WTC11 (cell line): Measurements from ENCODE around the gene SLC5A12. TPM values are rescaled to one million over a fixed set of nuclear protein-coding genes. Genes with fewer than 3 reads are reported as not detected.

ENCODE experiments used
- ATAC-seq: fragments of 200-7000 bp; cut with Tn5 transposase; 2 replicates; pipeline ENCODE4 v1.10.0; 2021; ENCODE audit warnings: mild to moderate bottlenecking, moderate library complexity
- CTCF ChIA-PET: fragments of 300-600 bp; sonication (Branson Sonifier 250); formaldehyde crosslinking; loops from one replicate; lab custom pipeline; 2021; ENCODE audit warnings: antibody characterized with exemption; lab: Charles Lee
- POLR2A ChIA-PET: fragments of 350-600 bp; sonication (Branson Sonifier 250); formaldehyde crosslinking; loops from one replicate; lab custom pipeline; 2021; ENCODE audit warnings: antibody characterized with exemption; lab: Charles Lee
- DNase-seq: peaks from one replicate; pipeline ENCODE4 v3.0.0; 2021; ENCODE audit warnings: low spot score
- H3K27ac Mint-ChIP-seq: 2 replicates; pipeline ENCODE4 v1.8.0; 2021; ENCODE audit warnings: mixed read lengths
- H3K27me3 Mint-ChIP-seq: 2 replicates; pipeline ENCODE4 v1.8.0; 2021; ENCODE audit warnings: low read depth, mild to moderate bottlenecking, moderate library complexity, mixed read lengths
- H3K36me3 Mint-ChIP-seq: 2 replicates; pipeline ENCODE4 v1.8.0; 2021; ENCODE audit warnings: mixed read lengths
- H3K4me1 Mint-ChIP-seq: 2 replicates; pipeline ENCODE4 v1.8.0; 2022; ENCODE audit warnings: mixed read lengths
- H3K4me3 Mint-ChIP-seq: 2 replicates; pipeline ENCODE4 v1.8.0; 2021; ENCODE audit warnings: mild to moderate bottlenecking, moderate library complexity, mixed read lengths
- H3K9me3 Mint-ChIP-seq: 2 replicates; pipeline ENCODE4 v1.8.0; 2021; ENCODE audit warnings: mixed read lengths
- ATF3 ChIP-seq: sonication (generic); formaldehyde crosslinking; conservative IDR thresholded peaks from 2 replicates; pipeline ENCODE4 v1.8.1; 2022; ENCODE audit warnings: mild to moderate bottlenecking, missing genetic modification reagents
- CREB1 ChIP-seq: sonication (generic); formaldehyde crosslinking; IDR thresholded peaks from 2 replicates; pipeline ENCODE4 v1.8.0; 2023; ENCODE audit warnings: mild to moderate bottlenecking, missing genetic modification reagents
- CTCF ChIP-seq: fragments of 200-600 bp; IDR thresholded peaks from 2 replicates; pipeline ENCODE4 v1.8.0; 2022; ENCODE audit warnings: antibody characterized with exemption
- GRHL2 ChIP-seq: fragments of 250-450 bp; sonication (Bioruptor Pico); IDR thresholded peaks from 2 replicates; pipeline ENCODE4 v1.8.0; 2022; ENCODE audit warnings: mild to moderate bottlenecking, moderate library complexity; ENCODE audit not compliant: insufficient replicate concordance, severe bottlenecking
- HMGA2 ChIP-seq: fragments of 250-450 bp; sonication (Bioruptor Pico); IDR thresholded peaks from 2 replicates; pipeline ENCODE4 v1.4.0; 2021; ENCODE audit warnings: mild to moderate bottlenecking, moderate library complexity
- MAX ChIP-seq: sonication (generic); formaldehyde crosslinking; IDR thresholded peaks from 2 replicates; pipeline ENCODE4 v1.8.0; 2022; ENCODE audit warnings: mild to moderate bottlenecking, missing genetic modification reagents
- MXD4 ChIP-seq: fragments of 250-450 bp; sonication (Bioruptor Pico); IDR thresholded peaks from 2 replicates; pipeline ENCODE4 v1.8.0; 2021; ENCODE audit warnings: mild to moderate bottlenecking, moderate library complexity, borderline replicate concordance
- SMAD4 ChIP-seq: sonication (generic); formaldehyde crosslinking; IDR thresholded peaks from 2 replicates; pipeline ENCODE4 v1.8.0; 2022; ENCODE audit warnings: mild to moderate bottlenecking, missing genetic modification reagents
- TCF7 ChIP-seq: sonication (generic); formaldehyde crosslinking; IDR thresholded peaks from 2 replicates; pipeline ENCODE4 v1.8.0; 2022; ENCODE audit warnings: mild to moderate bottlenecking, low read depth, missing genetic modification reagents, moderate library complexity
- TEAD1 ChIP-seq: sonication (generic); formaldehyde crosslinking; IDR thresholded peaks from 2 replicates; pipeline ENCODE4 v1.8.0; 2022; ENCODE audit warnings: mild to moderate bottlenecking, missing genetic modification reagents
- TP53 ChIP-seq: sonication (generic); formaldehyde crosslinking; IDR thresholded peaks from 2 replicates; pipeline ENCODE4 v1.8.1; 2023; ENCODE audit warnings: mild to moderate bottlenecking, missing genetic modification reagents
- ZNF121 ChIP-seq: sonication (generic); formaldehyde crosslinking; IDR thresholded peaks from 2 replicates; pipeline ENCODE4 v1.8.0; 2023; ENCODE audit warnings: missing genetic modification reagents
- ZNF532 ChIP-seq: fragments of 250-450 bp; sonication (Bioruptor Pico); IDR thresholded peaks from 2 replicates; pipeline ENCODE4 v1.9.0; 2021; ENCODE audit warnings: mild to moderate bottlenecking, borderline replicate concordance
- total RNA-seq: library from RNA; stranded (reverse); gene quantifications from 3 replicates; pipeline ENCODE4 v1.2.3, GENCODE V29; 2021
- TF ChIP-seq, protein P1 (sequence below): sonication (generic); formaldehyde crosslinking; IDR thresholded peaks from 2 replicates; pipeline ENCODE4 v1.8.1; 2022; ENCODE audit warnings: mild to moderate bottlenecking, moderate library complexity, missing genetic modification reagents
- TF ChIP-seq, protein P2 (sequence below): fragments of 250-450 bp; sonication (Bioruptor Pico); IDR thresholded peaks from 2 replicates; pipeline ENCODE4 v2.1.2; 2022; ENCODE audit warnings: mild to moderate bottlenecking, moderate library complexity
- TF ChIP-seq, protein P3 (sequence below): fragments of 250-450 bp; sonication (Bioruptor Pico); IDR thresholded peaks from 2 replicates; pipeline ENCODE4 v1.8.0; 2021; ENCODE audit warnings: mild to moderate bottlenecking

Gene SLC5A12
- total RNA-seq, 1 experiment from 2014 or later = 1.9 TPM

DNA sequence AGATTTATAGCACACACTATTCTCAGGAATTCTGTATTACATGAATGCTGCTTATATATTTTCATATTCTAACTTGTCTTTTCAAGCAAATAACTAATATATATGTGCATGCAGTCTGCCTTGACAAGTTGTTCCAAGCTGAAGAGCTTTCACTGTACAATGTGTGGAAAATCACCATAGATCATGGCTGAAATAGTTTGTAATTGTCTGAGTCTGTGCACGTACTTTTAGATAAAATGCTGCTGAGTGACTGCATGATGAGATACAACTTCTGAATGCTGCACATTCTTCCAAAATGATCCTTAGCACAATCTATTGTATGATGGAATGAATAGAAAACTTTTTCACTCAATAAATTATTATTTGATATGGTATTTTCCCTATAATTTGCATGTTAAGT, 58.9 kb downstream of the SLC5A12 start (continued):
- no peak for TF ChIP-seq TCF7 (CRISPR knock-in tag)
- no peak for TF ChIP-seq CTCF
- no peak for TF ChIP-seq ZNF121 (CRISPR knock-in tag)

- peaks cover 4% of the 10 kb centered on the region; the same call in 1 of the 2 replicates for H3K27me3 Mint-ChIP-seq
- ChIA-PET CTCF (no interaction called here), POLR2A (no interaction called here)
- H3K4me3 Mint-ChIP-seq = no peak overlapping the region
- no peaks in the 10 kb centered on the region for H3K4me1 Mint-ChIP-seq
- H3K36me3 Mint-ChIP-seq = no peaks in the 10 kb centered on the region
- DNase-seq (no peak), ATAC-seq (no peak)
- no peak overlapping the region for H3K27ac Mint-ChIP-seq
- no peaks in the 10 kb centered on the region for H3K9me3 Mint-ChIP-seq
- no peak for TF ChIP-seq ZNF532 (CRISPR knock-in tag)
- TF ChIP-seq, protein P1, sequence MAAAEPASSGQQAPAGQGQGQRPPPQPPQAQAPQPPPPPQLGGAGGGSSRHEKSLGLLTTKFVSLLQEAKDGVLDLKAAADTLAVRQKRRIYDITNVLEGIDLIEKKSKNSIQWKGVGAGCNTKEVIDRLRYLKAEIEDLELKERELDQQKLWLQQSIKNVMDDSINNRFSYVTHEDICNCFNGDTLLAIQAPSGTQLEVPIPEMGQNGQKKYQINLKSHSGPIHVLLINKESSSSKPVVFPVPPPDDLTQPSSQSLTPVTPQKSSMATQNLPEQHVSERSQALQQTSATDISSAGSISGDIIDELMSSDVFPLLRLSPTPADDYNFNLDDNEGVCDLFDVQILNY (CRISPR knock-in tag) = no peak
- TF ChIP-seq CREB1 (CRISPR knock-in tag) = no peak
- TF ChIP-seq GRHL2 (CRISPR knock-in tag) = no peak
- no peak for TF ChIP-seq MXD4 (CRISPR knock-in tag)
- TF ChIP-seq CTCF = no peak
- TF ChIP-seq TEAD1 = no peak
- TF ChIP-seq, protein P2, sequence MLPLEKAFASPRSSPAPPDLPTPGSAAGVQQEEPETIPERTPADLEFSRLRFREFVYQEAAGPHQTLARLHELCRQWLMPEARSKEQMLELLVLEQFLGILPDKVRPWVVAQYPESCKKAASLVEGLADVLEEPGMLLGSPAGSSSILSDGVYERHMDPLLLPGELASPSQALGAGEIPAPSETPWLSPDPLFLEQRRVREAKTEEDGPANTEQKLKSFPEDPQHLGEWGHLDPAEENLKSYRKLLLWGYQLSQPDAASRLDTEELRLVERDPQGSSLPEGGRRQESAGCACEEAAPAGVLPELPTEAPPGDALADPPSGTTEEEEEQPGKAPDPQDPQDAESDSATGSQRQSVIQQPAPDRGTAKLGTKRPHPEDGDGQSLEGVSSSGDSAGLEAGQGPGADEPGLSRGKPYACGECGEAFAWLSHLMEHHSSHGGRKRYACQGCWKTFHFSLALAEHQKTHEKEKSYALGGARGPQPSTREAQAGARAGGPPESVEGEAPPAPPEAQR (CRISPR knock-in tag) = no peak
- no peak for TF ChIP-seq TP53 (CRISPR knock-in tag)
- no peak for TF ChIP-seq MAX
- TF ChIP-seq, protein P3, sequence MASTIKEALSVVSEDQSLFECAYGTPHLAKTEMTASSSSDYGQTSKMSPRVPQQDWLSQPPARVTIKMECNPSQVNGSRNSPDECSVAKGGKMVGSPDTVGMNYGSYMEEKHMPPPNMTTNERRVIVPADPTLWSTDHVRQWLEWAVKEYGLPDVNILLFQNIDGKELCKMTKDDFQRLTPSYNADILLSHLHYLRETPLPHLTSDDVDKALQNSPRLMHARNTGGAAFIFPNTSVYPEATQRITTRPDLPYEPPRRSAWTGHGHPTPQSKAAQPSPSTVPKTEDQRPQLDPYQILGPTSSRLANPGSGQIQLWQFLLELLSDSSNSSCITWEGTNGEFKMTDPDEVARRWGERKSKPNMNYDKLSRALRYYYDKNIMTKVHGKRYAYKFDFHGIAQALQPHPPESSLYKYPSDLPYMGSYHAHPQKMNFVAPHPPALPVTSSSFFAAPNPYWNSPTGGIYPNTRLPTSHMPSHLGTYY (CRISPR knock-in tag) = no peak
- TF ChIP-seq ATF3 (CRISPR knock-in tag) = no peak
- no peak for TF ChIP-seq ZNF121 (CRISPR knock-in tag)
- TF ChIP-seq HMGA2 = no peak
- TF ChIP-seq SMAD4 (CRISPR knock-in tag) = no peak
Observed at GRCh38 chr11:26655287-26655686, 66.6 kb downstream of the SLC5A12 start.
